SW 1271 (cell line): Measurements from ENCODE around the gene DLG2.

Experiments
- DNase-seq, 2 experiments: peaks; one replicate each; lab custom pipeline; 2025; lab: John Stamatoyannopoulos, UW

Gene DLG2

DNA sequence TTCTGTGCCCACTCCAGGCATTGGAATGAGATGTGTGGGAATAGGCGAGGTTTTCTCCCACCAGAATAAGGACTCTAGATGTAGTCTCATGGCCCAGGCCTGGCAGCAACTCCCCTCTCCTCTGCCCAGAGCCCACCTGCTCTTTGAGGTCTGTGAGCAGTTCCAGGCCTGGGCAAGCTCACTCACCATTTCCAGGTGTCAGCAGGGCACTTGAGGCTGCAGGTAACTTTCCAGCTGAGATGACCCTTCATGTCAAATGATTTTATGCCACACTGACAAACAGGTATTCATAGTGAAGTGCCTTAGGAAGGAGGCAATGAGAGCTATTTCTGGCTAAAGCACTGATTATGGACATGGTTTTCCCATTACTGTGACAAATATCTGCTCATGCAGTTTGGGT lies 2217.7 kb downstream of the DLG2 start:
- DNase-seq, result no peak

DNA sequence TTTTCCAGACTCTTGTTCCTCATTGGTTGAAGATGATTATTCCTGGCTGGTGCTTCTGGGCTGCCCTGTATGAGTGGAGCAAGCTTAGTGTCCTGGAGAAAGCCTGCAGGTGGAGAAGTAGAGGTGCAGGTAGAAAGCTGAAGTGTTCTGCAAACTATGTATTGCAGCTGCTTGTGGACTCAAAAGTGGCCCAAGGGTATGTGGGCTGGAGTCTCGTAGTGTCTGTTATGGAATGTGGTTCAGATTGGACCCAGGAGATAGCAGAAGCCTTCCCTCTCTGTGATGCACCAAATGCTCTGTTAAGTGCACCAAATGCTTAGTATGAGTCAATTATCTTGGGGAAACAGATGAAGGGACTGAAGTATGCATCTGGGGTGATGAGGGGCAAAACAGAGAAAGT lies 2218.2 kb downstream of the DLG2 start:
- no peak for DNase-seq
